Naive thymus-derived CD8-positive, alpha-beta T cell (primary cell): Measurements from ENCODE around the gene LRRK1. TPM values are rescaled to one million over a fixed set of nuclear protein-coding genes. Genes with fewer than 3 reads are reported as not detected.

Source experiments
- ATAC-seq, 2 donors: fragments of 150-1000 bp; cut with Tn5 transposase in 1 of 2; sonication (Bioruptor Pico), chemical (Tn5 transposase) in 1 of 2; 1 replicate in 1 of 2; 2 replicates in 1 of 2; pipeline ENCODE4 v1.10.0; 2021; ENCODE audit warnings: mild to moderate bottlenecking in 2 of 2, moderate library complexity in 2 of 2
- POLR2A ChIA-PET: fragments of 350-600 bp; sonication (Branson Sonifier 250); formaldehyde crosslinking; loops from one replicate; lab custom pipeline; 2021; ENCODE audit warnings: antibody characterized with exemption; lab: Charles Lee
- DNase-seq, 10 donors: peaks; one replicate each; pipeline versions ENCODE4 v3.0.0 to v3.0.0-alpha.2; 2020 to 2022
- H3K27ac Mint-ChIP-seq, 10 donors: one replicate each; pipeline ENCODE4 v1.8.0; 2020 to 2022; ENCODE audit warnings: mild to moderate bottlenecking in 10 of 10, mixed read lengths in 10 of 10, moderate library complexity in 4 of 10, inconsistent platforms in 1 of 10
- H3K27me3 Mint-ChIP-seq, 5 donors: one replicate each; pipeline ENCODE4 v1.8.0; 2021 to 2022; ENCODE audit warnings: mixed read lengths in 5 of 5
- H3K36me3 Mint-ChIP-seq, 3 donors: one replicate each; pipeline ENCODE4 v1.8.0; 2020 to 2022; ENCODE audit warnings: mixed read lengths in 3 of 3, mild to moderate bottlenecking in 2 of 3, inconsistent platforms in 1 of 3
- H3K4me1 Mint-ChIP-seq, 4 donors: one replicate each; pipeline ENCODE4 v1.8.0; 2021 to 2022; ENCODE audit warnings: mixed read lengths in 4 of 4
- H3K4me3 Mint-ChIP-seq, 10 donors: one replicate each; pipeline ENCODE4 v1.8.0; 2020 to 2022; ENCODE audit warnings: mild to moderate bottlenecking in 10 of 10, mixed read lengths in 10 of 10, moderate library complexity in 6 of 10, inconsistent platforms in 1 of 10
- H3K9me3 Mint-ChIP-seq, 9 donors: one replicate each; pipeline ENCODE4 v1.8.0; 2020 to 2022; ENCODE audit warnings: mixed read lengths in 9 of 9, mild to moderate bottlenecking in 3 of 9, inconsistent platforms in 1 of 9, moderate library complexity in 1 of 9
- polyA plus RNA-seq, 3 donors: library from polyadenylated mRNA; unstranded; fragments of 300-500 nt; fragmentation: Illumina TruSeq; gene quantifications; one replicate each; pipeline ENCODE4 v1.2.3, GENCODE V29; 2021
- total RNA-seq, 8 experiments: library from RNA in 2 of 8; stranded (reverse) in 2 of 8; gene quantifications; one replicate each; pipeline ENCODE4 v1.2.3 and lab custom pipeline; 2021 to 2026

LRRK1 gene
- total and polyA plus RNA-seq, 5 experiments from 2014 or later, result 0.78 to 2.7 TPM; not detected in 3

DNA sequence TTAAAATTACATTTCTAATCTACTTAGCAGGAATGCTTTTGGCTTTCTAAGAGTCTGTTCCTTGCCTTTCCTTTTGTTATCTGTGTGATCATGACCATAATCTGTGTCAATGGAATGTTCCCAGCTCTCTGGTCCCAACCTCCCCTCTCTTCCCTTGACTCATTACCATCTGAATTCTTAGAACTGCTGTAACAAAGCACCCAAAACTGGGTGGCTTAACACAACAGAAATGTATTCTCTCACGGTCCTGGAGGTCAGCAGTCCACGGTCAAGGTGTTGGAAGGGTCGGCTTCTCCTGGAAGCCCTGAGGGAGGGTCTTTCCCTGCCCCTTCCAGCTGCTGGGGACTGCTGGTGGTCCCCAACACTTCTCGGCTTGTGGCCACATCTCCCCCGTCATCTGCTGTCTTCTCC is 81.1 kb downstream of the LRRK1 start:
- Mint-ChIP-seq H3K27ac (no peak overlapping the region), H3K4me1 (no peaks in the 10 kb centered on the region), H3K9me3 (no peaks in the 10 kb centered on the region), H3K4me3 (no peak overlapping the region), H3K27me3 (peaks cover 0 to 28% (median 16%) of the 10 kb centered on the region in 5 donors), H3K36me3 (no peaks in the 10 kb centered on the region)
- ATAC-seq (no peak), DNase-seq (no peak)
- POLR2A ChIA-PET, result no interaction called here

- Mint-ChIP-seq H3K4me3 (no peak overlapping the region), H3K36me3 (no peaks in the 10 kb centered on the region), H3K4me1 (no peaks in the 10 kb centered on the region), H3K27me3 (peaks cover 0 to 26% (median 16%) of the 10 kb centered on the region in 5 donors), H3K9me3 (no peaks in the 10 kb centered on the region), H3K27ac (no peak overlapping the region)
- DNase-seq (no peak), ATAC-seq (no peak)
- POLR2A ChIA-PET, result no interaction called here
These were observed 81.9 kb downstream of the LRRK1 start for GRCh38 chr15:101001056-101001455.

DNA sequence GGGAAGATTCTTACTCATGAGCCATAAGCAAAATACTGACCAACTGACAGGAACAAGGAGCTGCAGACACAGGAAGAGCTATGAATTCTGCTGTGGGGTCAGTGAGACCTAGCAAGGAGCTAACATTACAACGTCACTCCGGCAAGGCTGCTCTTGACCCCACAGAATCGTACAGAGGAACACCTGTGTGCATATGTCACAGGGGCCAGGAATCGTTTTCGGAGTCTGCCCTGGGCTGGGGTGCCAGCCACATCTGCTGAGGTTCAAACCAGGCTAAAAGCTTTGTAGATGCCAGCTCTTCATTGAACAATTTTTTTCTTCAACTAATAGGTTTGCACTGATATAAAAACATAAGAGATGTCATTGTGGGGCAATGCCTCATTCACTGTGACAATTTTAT is 82.6 kb downstream of the LRRK1 start:
- H3K4me3 Mint-ChIP-seq, result no peak overlapping the region
- no peak for DNase-seq
- POLR2A ChIA-PET, result no interaction called here

GRCh38 chr15:101003081-101003480 is 83.9 kb downstream of the LRRK1 start:
- no peak for ATAC-seq
- H3K27ac Mint-ChIP-seq, result no peak overlapping the region
- POLR2A ChIA-PET, result no interaction called here
- H3K4me3 Mint-ChIP-seq, result no peak overlapping the region
- DNase-seq, result no peak
- H3K4me1 Mint-ChIP-seq, result peaks cover under 1 to 16% (median 11%) of the 10 kb centered on the region in 4 donors
- H3K36me3 Mint-ChIP-seq, result no peaks in the 10 kb centered on the region
- peaks cover 0 to 18% (median 11%) of the 10 kb centered on the region in 5 donors for H3K27me3 Mint-ChIP-seq
- no peaks in the 10 kb centered on the region for H3K9me3 Mint-ChIP-seq

More for the DNA sequence above, 82.6 kb downstream of the LRRK1 start:
- Mint-ChIP-seq H3K9me3 (no peaks in the 10 kb centered on the region), H3K4me1 (peaks cover 0 to 4% (median 0%) of the 10 kb centered on the region in 4 donors), H3K27ac (no peak overlapping the region), H3K27me3 (peaks cover 0 to 21% (median 11%) of the 10 kb centered on the region in 5 donors), H3K36me3 (no peaks in the 10 kb centered on the region)
- no peak for ATAC-seq

- H3K4me1 Mint-ChIP-seq, result peaks cover 4 to 22% (median 17%) of the 10 kb centered on the region in 4 donors
- DNase-seq, result no peak
- H3K9me3 Mint-ChIP-seq, result no peaks in the 10 kb centered on the region
- H3K4me3 Mint-ChIP-seq, result no peak overlapping the region
- no peak overlapping the region for H3K27ac Mint-ChIP-seq
- H3K36me3 Mint-ChIP-seq, result no peaks in the 10 kb centered on the region
- peaks cover 0 to 18% (median 11%) of the 10 kb centered on the region in 5 donors for H3K27me3 Mint-ChIP-seq
- no peak for ATAC-seq
- POLR2A ChIA-PET, result no interaction called here
These were observed 84.5 kb downstream of the LRRK1 start for GRCh38 chr15:101003706-101004105.

DNA sequence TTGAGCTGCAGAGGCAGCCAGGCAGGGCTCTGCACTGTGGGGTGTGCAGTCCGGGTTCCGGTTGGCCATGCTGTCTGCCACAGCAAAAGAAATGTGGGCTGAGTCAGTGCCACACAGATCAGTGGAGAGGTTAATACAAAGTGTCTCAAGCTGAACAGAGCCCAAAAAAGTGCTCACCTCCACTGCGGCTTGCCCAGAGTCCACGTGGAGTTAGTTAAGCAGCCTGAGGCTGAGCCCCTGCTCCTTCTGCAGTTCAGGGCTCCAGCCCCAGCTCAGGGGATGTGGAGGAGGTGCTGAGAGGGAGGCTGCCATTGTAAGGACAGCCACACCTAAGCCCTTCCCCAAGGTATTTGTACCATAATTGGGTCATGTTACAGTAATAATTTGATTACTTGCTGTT is 85.3 kb downstream of the LRRK1 start:
- H3K4me1 Mint-ChIP-seq, result peaks cover 4 to 25% (median 18%) of the 10 kb centered on the region in 4 donors
- H3K4me3 Mint-ChIP-seq, result no peak overlapping the region
- POLR2A ChIA-PET, result no interaction called here
- no peaks in the 10 kb centered on the region for H3K36me3 Mint-ChIP-seq
- H3K9me3 Mint-ChIP-seq, result no peaks in the 10 kb centered on the region
- H3K27ac Mint-ChIP-seq, result no peak overlapping the region
- H3K27me3 Mint-ChIP-seq, result peaks cover 0 to 18% (median 11%) of the 10 kb centered on the region in 5 donors
- ATAC-seq (no peak), DNase-seq (no peak)

DNA sequence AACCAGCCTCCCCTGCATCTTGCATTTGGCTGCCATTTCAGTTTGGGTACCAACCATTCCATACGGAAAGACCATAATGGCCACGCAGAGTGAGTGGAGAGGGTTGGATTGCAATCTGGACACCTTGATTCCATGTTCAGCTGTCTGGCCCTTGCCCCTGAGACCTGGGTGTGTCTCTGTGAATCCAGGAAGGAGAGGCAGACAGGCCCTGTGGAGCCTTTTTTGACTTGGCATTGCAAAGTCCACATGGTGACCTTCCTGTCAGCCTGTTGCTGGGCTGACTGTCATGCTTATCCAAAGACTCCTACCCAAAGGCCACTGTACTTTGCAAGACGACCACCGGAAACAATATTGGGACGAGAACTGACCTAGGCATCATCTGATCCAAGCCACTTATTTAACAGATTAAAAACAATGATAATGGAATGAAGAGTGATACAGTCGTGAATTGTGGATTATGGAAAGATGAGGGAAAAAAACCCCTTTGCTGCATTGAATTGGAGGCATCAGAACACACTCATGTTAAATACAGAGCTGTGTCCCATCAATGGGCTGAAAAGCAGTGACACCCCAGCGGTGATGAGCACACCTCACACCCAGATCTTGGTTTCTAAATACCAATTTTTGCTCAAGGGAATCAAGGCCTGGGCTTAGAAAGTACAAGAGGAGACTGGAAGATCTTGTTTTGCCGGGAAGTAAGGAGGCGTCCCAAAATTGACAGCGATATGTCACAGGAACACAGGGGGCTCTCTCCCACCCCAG is 86.0 kb downstream of the LRRK1 start:
- POLR2A ChIA-PET, result no interaction called here
- Mint-ChIP-seq H3K27ac (no peak overlapping the region), H3K36me3 (no peaks in the 10 kb centered on the region), H3K4me1 (peaks cover 4 to 25% (median 18%) of the 10 kb centered on the region in 4 donors), H3K4me3 (no peak overlapping the region), H3K9me3 (no peaks in the 10 kb centered on the region), H3K27me3 (peaks cover 0 to 16% (median 10%) of the 10 kb centered on the region in 5 donors)
- DNase-seq, result no peak
- no peak for ATAC-seq

DNA sequence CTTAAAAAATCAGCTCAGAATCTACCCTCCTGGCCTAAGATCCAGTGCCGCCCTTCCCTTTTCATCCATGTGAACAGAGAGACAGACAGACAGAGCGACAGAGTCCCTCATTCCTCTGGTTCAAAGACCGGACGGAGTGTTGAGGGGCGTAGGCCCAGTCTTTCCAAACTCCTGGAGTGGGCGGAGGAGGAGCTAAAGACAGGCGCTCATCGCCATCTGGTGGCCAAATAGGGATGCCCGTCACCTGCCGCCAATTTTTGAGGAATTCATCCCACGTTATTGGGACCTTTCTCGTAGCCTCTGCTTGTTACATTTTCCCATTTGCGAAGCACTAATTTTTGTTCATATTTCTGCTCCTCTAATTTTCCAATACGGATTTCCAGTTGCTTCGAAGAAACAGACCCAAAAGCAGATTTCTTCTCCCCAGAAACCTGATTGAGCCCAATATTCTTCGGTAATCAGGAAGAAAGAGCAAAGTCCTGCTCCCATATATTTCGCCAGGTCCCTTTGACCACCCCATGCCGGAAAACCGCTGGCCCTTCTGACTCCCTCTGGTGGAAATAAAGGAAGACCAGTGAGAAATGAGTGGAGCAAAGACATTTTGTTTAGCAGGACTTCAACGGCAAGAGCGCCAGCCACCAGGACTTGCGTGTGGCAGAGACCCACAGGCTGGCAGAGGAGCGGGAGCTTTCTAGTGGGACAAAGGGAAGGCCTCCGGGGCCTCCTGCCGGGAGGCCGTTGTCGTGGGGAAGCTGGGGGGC is 88.0 kb downstream of the LRRK1 start:
- POLR2A ChIA-PET, result interaction anchor here (1.0 kb wide), 1 partner anchor 89 kb away, joined by 5 read pairs; no protein-coding TSS in a partner anchor
- Mint-ChIP-seq H3K27ac (peak overlapping the region in 3 of 10 donors; percentile 6 to 51 (median 18)), H3K4me3 (peak overlapping the region; percentile 84 to 93 (median 92)), H3K4me1 (peaks cover 4 to 25% (median 18%) of the 10 kb centered on the region in 4 donors), H3K27me3 (peaks cover 0 to 1% (median 0%) of the 10 kb centered on the region in 5 donors), H3K9me3 (no peaks in the 10 kb centered on the region), H3K36me3 (no peaks in the 10 kb centered on the region)
- peak in 9 of 10 donors; percentile 32 to 55 (median 46) for DNase-seq
- peak; percentile 26 to 50 for ATAC-seq

GRCh38 chr15:101008158-101009139 is 89.3 kb downstream of the LRRK1 start:
- H3K27ac Mint-ChIP-seq, result peak overlapping the region in 7 of 10 donors; percentile 25 to 90 (median 51)
- no peaks in the 10 kb centered on the region for H3K36me3 Mint-ChIP-seq
- H3K9me3 Mint-ChIP-seq, result no peaks in the 10 kb centered on the region
- ATAC-seq (peak; percentile 95), DNase-seq (peak; percentile 69 to 88 (median 86))
- peaks cover 4 to 25% (median 18%) of the 10 kb centered on the region in 4 donors for H3K4me1 Mint-ChIP-seq
- POLR2A ChIA-PET, result interaction anchor here (0.7 kb wide), 1 partner anchor 21 kb away, joined by 4 read pairs; no protein-coding TSS in a partner anchor
- H3K4me3 Mint-ChIP-seq, result peak overlapping the region; percentile 84 to 93 (median 92)
- peaks cover 0 to 4% (median 0%) of the 10 kb centered on the region in 5 donors for H3K27me3 Mint-ChIP-seq

GRCh38 chr15:101009176-101009575 is 90.0 kb downstream of the LRRK1 start:
- Mint-ChIP-seq H3K4me1 (peaks cover 4 to 25% (median 18%) of the 10 kb centered on the region in 4 donors), H3K27ac (no peak overlapping the region), H3K4me3 (peak overlapping the region in 7 of 10 donors; percentile 84 to 93 (median 92)), H3K36me3 (no peaks in the 10 kb centered on the region), H3K9me3 (no peaks in the 10 kb centered on the region), H3K27me3 (peaks cover 0 to 7% (median 0%) of the 10 kb centered on the region in 5 donors)
- no peak for ATAC-seq
- POLR2A ChIA-PET, result no interaction called here
- DNase-seq, result no peak

- H3K4me3 Mint-ChIP-seq, result no peak overlapping the region
- DNase-seq (no peak), ATAC-seq (no peak)
- H3K9me3 Mint-ChIP-seq, result no peaks in the 10 kb centered on the region
- H3K27me3 Mint-ChIP-seq, result peaks cover 0 to 7% (median 0%) of the 10 kb centered on the region in 5 donors
- no peaks in the 10 kb centered on the region for H3K36me3 Mint-ChIP-seq
- POLR2A ChIA-PET, result no interaction called here
- peaks cover 4 to 25% (median 18%) of the 10 kb centered on the region in 4 donors for H3K4me1 Mint-ChIP-seq
- peak overlapping the region in 1 of 10 donors; percentile 43 for H3K27ac Mint-ChIP-seq
These were observed 91.6 kb downstream of the LRRK1 start for GRCh38 chr15:101010781-101011180.
